GM12878 (cell line): ENCODE results near the gene MAML3. TPM values are rescaled to one million over a fixed set of nuclear protein-coding genes. Genes with fewer than 3 reads are reported as not detected.

Experiments used
- IRF3 ChIP-seq: fragments of 450-650 bp; IDR thresholded peaks from 2 replicates; pipeline ENCODE4 v1.6.1; 2014; ENCODE audit warnings: mild to moderate bottlenecking
- SP1 ChIP-seq: IDR thresholded peaks from one replicate; pipeline ENCODE4 v1.6.1; 2011; ENCODE audit warnings: low read depth, low read length
- SRF ChIP-seq, 2 experiments: IDR thresholded peaks; 2 replicates each; pipeline ENCODE4 v1.6.1; 2011; ENCODE audit warnings: low read depth in 2 of 2, low read length in 2 of 2, mild to moderate bottlenecking in 1 of 2, moderate library complexity in 1 of 2
- SUPT20H ChIP-seq: IDR thresholded peaks from 2 replicates; pipeline ENCODE4 v1.6.1; 2011; ENCODE audit warnings: low read depth, mild to moderate bottlenecking, low read length, moderate library complexity, borderline replicate concordance; ENCODE audit not compliant: control insufficient read depth
- ZBTB11 ChIP-seq: fragments of 450-650 bp; formaldehyde crosslinking; IDR thresholded peaks from 2 replicates; pipeline ENCODE4 v1.5.0; 2022; ENCODE audit warnings: mild to moderate bottlenecking, missing genetic modification characterization
- ZNF592 ChIP-seq: fragments of 450-650 bp; IDR thresholded peaks from 2 replicates; pipeline ENCODE4 v1.6.1; 2017; ENCODE audit warnings: mild to moderate bottlenecking, moderate library complexity
- polyA plus RNA-seq, 11 experiments: library from polyadenylated mRNA; depleted of rRNA in 4 of 11; unstranded in 6 of 11; stranded (reverse) in 5 of 11; fragments of >200 nt; fragmentation: Nextera tagmentation in 4 of 11; fragmentation: Illumina TruSeq in 1 of 11; extraction: Ambion mirVana in 4 of 11; extraction: Trizol in 1 of 11; gene quantifications; 1 replicate in 1 of 11; 2 replicates in 10 of 11; pipeline versions ENCODE4 v1.2.1 to v1.2.3, GENCODE V29; 2011 to 2016; ENCODE audit warnings: inconsistent platforms in 2 of 11, missing spikeins in 2 of 11, low read depth in 1 of 11
- total RNA-seq, 4 experiments: library from RNA; depleted of rRNA in 3 of 4; stranded (reverse); fragments of >200 nt in 3 of 4; fragmentation: Illumina TruSeq in 1 of 4; extraction: Trizol in 1 of 4; gene quantifications; 2 replicates each; pipeline versions ENCODE4 v1.2.1 to v1.2.3, GENCODE V29; 2013 to 2021

The MAML3 gene
- total and polyA plus RNA-seq, 10 of the 15 experiments (the other 5 are each of a cell fraction or from before 2014, with no cell fraction given), result under 0.01 to 0.53 (median 0.06) TPM; not detected in 2

GRCh38 chr4:139786494-139787354, 367.3 kb downstream of the MAML3 start (continued):
- TF ChIP-seq ZBTB11 (CRISPR knock-in tag), result no peak
- TF ChIP-seq ZNF592, result no peak
- no peak for TF ChIP-seq SP1
- no peak for TF ChIP-seq IRF3
- no peak for TF ChIP-seq SUPT20H
- no peak for TF ChIP-seq SRF (IDR thresholded peaks at IDR 0.05; ENCODE audit: low read depth in 2 of 2, low read length in 2 of 2)
